ENCODE measurements around the gene CACNB2.
"Not testable (repeated sequence)": the region's sequence is repeated elsewhere in the genome, so short reads cannot be mapped to it uniquely, and the experiment has no call there.

CACNB2 gene

DNA sequence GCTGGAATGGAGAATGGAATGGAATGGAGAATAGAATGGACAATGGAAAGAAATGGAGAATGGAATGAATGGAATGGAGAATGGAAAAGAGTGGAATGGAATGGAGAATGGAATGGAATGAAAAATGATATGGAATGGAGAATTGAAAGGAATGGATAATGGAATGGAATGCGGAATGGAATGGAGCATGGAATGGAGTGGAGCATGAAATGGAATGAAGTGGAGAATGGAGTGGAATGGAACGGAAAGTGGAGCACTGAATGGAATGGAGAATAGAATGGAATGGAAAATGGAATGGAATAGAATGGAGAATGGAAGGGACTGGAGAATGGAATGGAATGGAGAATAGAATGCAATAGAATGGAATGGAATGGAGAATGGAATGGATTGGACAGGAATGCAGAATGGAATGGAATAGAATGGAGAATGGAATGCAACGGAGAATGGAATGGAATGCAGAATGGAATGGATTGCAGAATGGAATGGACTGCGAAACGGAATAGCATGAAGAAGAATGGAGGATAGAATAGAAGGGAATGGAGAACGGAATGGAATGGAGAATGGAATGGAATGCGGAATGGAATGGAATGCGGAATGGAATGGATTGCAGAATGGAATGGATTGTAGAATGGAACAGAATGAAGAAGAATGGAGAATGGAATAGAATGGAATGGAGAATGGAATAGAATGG, 421.8 kb downstream of the CACNB2 start:
- TF ChIP-seq, protein P1, sequence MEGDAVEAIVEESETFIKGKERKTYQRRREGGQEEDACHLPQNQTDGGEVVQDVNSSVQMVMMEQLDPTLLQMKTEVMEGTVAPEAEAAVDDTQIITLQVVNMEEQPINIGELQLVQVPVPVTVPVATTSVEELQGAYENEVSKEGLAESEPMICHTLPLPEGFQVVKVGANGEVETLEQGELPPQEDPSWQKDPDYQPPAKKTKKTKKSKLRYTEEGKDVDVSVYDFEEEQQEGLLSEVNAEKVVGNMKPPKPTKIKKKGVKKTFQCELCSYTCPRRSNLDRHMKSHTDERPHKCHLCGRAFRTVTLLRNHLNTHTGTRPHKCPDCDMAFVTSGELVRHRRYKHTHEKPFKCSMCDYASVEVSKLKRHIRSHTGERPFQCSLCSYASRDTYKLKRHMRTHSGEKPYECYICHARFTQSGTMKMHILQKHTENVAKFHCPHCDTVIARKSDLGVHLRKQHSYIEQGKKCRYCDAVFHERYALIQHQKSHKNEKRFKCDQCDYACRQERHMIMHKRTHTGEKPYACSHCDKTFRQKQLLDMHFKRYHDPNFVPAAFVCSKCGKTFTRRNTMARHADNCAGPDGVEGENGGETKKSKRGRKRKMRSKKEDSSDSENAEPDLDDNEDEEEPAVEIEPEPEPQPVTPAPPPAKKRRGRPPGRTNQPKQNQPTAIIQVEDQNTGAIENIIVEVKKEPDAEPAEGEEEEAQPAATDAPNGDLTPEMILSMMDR (IDR thresholded peaks at IDR 0.05; ENCODE audit: extremely low read depth, insufficient read depth, missing control alignments): no peak
- no peak for DNase-seq (ENCODE audit: low spot score)
- in situ Hi-C loops (cut with MboI; ENCODE audit: low pct_unique_long_range_greater_than_20kb, low sequenced_read_pairs, unreplicated experiment): no loop called here

DNA sequence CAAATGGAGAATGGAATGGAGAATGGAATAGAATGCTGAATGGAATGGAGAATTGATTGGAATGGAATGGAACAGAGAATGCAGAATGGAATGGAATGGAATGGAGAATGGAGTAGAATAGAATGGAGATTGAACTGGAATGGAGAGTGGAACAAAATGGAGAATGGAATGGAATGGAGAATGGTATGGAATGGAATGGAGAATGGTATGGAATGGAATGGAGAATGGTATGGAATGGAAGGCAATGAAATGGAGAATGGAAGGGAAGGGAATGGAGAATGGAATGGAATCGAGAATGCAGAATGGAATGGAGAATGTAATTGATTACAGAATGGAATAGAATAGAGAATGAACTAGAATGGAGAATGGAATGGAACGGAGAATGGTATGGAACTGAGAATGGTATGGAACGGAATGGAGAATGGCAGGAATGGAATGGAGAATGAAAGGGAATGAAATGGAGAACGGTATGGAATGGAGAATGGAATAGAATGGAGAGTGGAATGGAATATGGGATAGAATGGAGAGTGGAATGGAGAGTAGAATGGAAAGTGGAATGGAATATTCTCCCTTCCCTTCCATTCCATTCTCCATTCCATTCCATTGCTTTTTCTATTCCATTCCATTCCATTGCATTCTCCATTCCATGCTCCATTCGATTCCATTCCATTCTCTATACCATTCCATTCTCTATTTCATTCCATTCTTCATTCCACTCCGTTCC, 422.9 kb downstream of the CACNB2 start:
- TF ChIP-seq, protein P1 (IDR thresholded peaks at IDR 0.05; ENCODE audit: extremely low read depth, insufficient read depth, missing control alignments): no peak
- DNase-seq (ENCODE audit: low spot score): no peak
- in situ Hi-C loops (cut with MboI; ENCODE audit: low pct_unique_long_range_greater_than_20kb, low sequenced_read_pairs, unreplicated experiment): no loop called here

DNA sequence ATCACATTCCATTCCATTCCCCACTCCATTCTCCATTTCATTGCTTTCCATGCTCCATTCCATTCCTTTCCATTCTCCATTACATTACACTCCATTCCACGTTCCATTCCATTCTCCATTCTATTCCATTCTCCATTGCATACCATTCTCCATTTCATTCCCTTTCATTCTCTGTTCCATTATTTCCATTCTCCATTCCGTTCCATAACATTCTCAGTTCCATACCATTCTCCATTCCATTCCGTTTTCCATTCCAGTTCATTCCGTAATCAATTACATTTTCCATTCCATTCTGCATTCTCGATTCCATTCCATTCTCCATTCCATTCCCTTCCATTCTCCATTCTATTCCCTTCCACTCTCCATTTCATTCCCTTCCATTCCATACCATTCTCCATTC, 424.8 kb downstream of the CACNB2 start:
- in situ Hi-C loops (cut with MboI; ENCODE audit: low pct_unique_long_range_greater_than_20kb, low sequenced_read_pairs, unreplicated experiment): no loop called here
- TF ChIP-seq, protein P1 (IDR thresholded peaks at IDR 0.05; ENCODE audit: extremely low read depth, insufficient read depth, missing control alignments): no peak
- DNase-seq (ENCODE audit: low spot score): no peak

DNA sequence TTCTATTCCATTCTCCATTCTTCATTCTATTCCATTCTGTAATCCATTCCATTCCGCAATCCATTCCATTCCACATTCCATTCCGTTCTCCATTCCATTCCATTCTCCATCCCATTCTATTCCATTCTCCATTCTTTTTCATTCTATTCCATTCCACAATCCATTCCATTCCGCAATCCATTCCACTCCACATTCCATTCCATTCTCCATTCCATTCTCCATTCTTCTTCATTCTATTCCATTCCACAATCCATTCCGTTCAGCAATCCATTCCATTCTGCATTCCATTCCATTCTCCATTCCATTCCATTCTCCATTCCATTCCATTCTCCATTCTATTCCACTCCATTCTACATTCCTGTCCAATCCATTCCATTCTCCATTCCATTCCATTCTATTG, 426.0 kb downstream of the CACNB2 start:
- in situ Hi-C loops (cut with MboI; ENCODE audit: low pct_unique_long_range_greater_than_20kb, low sequenced_read_pairs, unreplicated experiment): no loop called here
- TF ChIP-seq, protein P1 (IDR thresholded peaks at IDR 0.05; ENCODE audit: extremely low read depth, insufficient read depth, missing control alignments): no peak
- no peak for DNase-seq (ENCODE audit: low spot score)

DNA sequence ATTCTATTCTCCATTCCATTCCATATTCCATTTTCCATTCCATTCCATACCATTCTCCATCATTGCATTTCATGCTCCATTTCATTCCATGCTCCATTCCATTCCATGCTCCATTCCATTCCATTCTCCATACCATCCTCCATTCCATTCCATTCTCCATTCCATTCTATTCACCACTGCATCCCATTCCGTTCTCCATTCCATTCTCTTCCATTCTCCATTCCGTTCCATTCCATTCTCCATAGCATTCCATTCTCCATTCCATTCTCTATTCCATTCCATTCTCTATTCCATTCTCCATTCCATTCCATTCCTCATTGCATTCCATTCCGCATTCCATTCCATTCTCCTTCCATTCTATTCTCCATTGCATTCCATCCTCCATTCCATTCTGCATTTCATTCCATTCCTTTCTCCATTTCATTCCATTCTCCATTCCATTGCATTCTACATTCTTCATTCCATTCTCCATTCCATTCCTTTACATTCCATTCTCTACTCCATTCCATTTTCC, 427.2 kb downstream of the CACNB2 start:
- in situ Hi-C loops (cut with MboI; ENCODE audit: low pct_unique_long_range_greater_than_20kb, low sequenced_read_pairs, unreplicated experiment): no loop called here
- TF ChIP-seq, protein P1 (IDR thresholded peaks at IDR 0.05; ENCODE audit: extremely low read depth, insufficient read depth, missing control alignments): no peak
- no peak for DNase-seq (ENCODE audit: low spot score)

DNA sequence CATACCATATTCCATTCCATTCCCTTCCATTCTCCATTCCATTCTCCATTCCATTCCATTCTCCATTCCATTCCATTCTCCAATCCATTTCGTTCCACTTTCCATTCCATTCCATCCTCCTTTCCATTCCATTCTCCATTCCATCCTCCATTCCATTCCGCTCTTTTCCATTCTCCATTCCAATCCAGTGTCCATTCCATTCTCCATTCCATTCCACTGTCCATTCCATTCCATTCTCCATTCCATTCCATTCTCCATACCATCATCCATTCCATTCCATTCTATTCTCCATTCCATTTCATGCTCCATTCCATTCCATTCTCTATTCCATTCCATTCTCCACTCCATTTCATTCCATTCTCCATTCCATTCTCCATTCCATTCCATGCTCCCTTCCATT, 430.2 kb downstream of the CACNB2 start:
- in situ Hi-C loops (cut with MboI; ENCODE audit: low pct_unique_long_range_greater_than_20kb, low sequenced_read_pairs, unreplicated experiment); DNase-seq (ENCODE audit: low spot score): not testable (repeated sequence)

DNA sequence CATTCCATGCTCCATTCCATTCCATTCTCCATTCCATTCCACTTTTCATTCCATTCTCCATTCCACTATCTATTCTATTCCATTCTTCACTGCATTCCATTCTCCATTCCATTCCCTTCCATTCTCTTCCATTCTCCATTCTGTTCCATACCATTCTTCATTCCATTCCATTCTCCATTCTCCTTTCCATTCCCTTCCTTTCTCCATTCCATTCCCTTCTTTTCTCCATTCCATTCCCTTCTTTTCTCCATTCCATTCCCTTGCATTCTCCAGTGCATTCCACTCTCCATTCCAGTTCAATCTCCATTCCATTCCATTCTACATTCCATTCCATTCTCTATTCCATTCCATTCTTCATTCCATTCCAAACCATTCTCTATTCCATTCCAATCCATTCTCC, 430.9 kb downstream of the CACNB2 start:
- in situ Hi-C loops (cut with MboI; ENCODE audit: low pct_unique_long_range_greater_than_20kb, low sequenced_read_pairs, unreplicated experiment): no loop called here
- no peak for DNase-seq (ENCODE audit: low spot score)
- TF ChIP-seq, protein P1 (IDR thresholded peaks at IDR 0.05; ENCODE audit: extremely low read depth, insufficient read depth, missing control alignments): no peak
